H1 (cell line): ENCODE results near the gene ABCC9. TPM values are rescaled to one million over a fixed set of nuclear protein-coding genes. Genes with fewer than 3 reads are reported as not detected.

Source experiments
- BCL11A ChIP-seq, 2 experiments: IDR thresholded peaks; one replicate each; pipeline ENCODE4 v1.6.1; 2011; ENCODE audit warnings: low read depth in 2 of 2, low read length in 2 of 2, mild to moderate bottlenecking in 2 of 2
- EP300 ChIP-seq, 2 experiments: IDR thresholded peaks; 1 replicate in 1 of 2; 2 replicates in 1 of 2; pipeline ENCODE4 v1.6.1; 2011 to 2012; ENCODE audit warnings: low read depth in 2 of 2, low read length in 2 of 2, mild to moderate bottlenecking in 2 of 2, borderline replicate concordance in 1 of 2, inconsistent platforms in 1 of 2, moderate library complexity in 1 of 2
- MAFK ChIP-seq: IDR thresholded peaks from 2 replicates; pipeline ENCODE4 v1.6.1; 2012; ENCODE audit warnings: low read depth, mild to moderate bottlenecking, improper control_type of control experiment, low read length
- RAD21 ChIP-seq, 2 experiments: IDR thresholded peaks in 1 of 2; conservative IDR thresholded peaks in 1 of 2; 2 replicates each; pipeline ENCODE4 v1.6.1; 2011; ENCODE audit warnings: low read depth in 2 of 2, low read length in 2 of 2, improper control_type of control experiment in 1 of 2, inconsistent platforms in 1 of 2, mild to moderate bottlenecking in 1 of 2, moderate library complexity in 1 of 2
- SP2 ChIP-seq: IDR thresholded peaks from 2 replicates; pipeline ENCODE4 v1.6.1; 2012; ENCODE audit warnings: mild to moderate bottlenecking, low read length, inconsistent platforms
- polyA plus RNA-seq, 7 experiments: library from polyadenylated mRNA; depleted of rRNA in 3 of 7; stranded (reverse) in 5 of 7; unstranded in 2 of 7; fragments of >200 nt in 5 of 7; fragments of 200-250 nt in 2 of 7; gene quantifications; 1 replicate in 5 of 7; 2 replicates in 1 of 7; 4 replicates in 1 of 7; pipeline versions ENCODE4 v1.2.1 to v1.2.3, GENCODE V29; 2011 to 2013; ENCODE audit warnings: missing spikeins in 2 of 7, mixed read lengths in 2 of 7
- total RNA-seq: library from RNA; stranded (reverse); fragmentation: NEBNext Ultra II Directional; extraction: Animal tissue kit (Norgen Biotek cat#: 25700); gene quantifications from 2 replicates; pipeline ENCODE4 v1.2.1, GENCODE V29; 2021
- TF ChIP-seq, protein P1 (sequence below): IDR thresholded peaks from 2 replicates; pipeline ENCODE4 v1.6.1; 2012; ENCODE audit warnings: inconsistent platforms

ABCC9 gene
- total and polyA plus RNA-seq, 2 of the 8 experiments (the other 6 are each of a cell fraction or from before 2014, with no cell fraction given): under 0.01 TPM; not detected in 1

DNA sequence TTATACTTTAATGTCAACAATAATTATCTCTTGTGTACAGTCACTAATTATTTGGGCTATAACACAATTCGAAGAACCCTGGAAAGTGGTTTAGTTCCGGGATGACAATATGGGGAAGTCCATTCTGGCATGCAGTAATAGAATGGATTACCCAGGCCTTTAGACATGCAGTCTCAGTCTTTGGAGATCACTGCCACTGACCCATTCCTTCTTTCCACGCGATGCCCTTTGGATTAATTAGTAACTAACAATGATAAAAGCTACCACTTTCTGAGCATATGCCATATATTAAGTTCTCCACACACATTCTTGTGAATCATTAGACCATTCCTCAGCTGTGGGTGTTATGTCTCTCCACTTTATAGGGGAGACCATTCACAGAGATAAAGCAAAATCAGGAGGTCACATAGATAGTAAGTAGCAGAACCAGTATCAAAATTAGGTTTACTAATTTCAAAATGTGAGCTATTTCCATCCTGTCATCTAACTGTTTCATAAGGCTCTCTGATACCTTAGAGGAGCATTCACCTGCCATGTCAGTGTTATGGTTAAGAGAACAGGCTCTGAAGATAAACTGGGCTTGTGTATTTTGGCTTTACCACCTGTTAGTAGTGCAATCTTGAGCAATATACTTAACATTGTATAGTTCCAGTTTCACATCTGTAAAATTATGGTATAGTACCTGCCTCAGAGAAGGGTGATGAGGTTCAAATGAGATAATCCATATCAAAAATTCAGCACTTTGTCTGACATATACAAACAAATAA is 139.5 kb downstream of the ABCC9 start (continued):
- TF ChIP-seq SP2 (no peak), MAFK (no peak), RAD21 (IDR thresholded peaks at IDR 0.05 in 1 of 2, conservative IDR thresholded peaks at IDR 0.05 in 1 of 2; ENCODE audit: low read depth in 2 of 2, low read length in 2 of 2) (no peak), BCL11A (IDR thresholded peaks at IDR 0.05; ENCODE audit: low read depth in 2 of 2, low read length in 2 of 2) (no peak), EP300 (IDR thresholded peaks at IDR 0.05; ENCODE audit: borderline replicate concordance in 1 of 2, low read depth in 2 of 2, low read length in 2 of 2) (no peak)
- TF ChIP-seq, protein P1, sequence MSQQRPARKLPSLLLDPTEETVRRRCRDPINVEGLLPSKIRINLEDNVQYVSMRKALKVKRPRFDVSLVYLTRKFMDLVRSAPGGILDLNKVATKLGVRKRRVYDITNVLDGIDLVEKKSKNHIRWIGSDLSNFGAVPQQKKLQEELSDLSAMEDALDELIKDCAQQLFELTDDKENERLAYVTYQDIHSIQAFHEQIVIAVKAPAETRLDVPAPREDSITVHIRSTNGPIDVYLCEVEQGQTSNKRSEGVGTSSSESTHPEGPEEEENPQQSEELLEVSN: no peak
